ENCODE measurements around the gene BTN3A1.

BTN3A1 gene

DNA sequence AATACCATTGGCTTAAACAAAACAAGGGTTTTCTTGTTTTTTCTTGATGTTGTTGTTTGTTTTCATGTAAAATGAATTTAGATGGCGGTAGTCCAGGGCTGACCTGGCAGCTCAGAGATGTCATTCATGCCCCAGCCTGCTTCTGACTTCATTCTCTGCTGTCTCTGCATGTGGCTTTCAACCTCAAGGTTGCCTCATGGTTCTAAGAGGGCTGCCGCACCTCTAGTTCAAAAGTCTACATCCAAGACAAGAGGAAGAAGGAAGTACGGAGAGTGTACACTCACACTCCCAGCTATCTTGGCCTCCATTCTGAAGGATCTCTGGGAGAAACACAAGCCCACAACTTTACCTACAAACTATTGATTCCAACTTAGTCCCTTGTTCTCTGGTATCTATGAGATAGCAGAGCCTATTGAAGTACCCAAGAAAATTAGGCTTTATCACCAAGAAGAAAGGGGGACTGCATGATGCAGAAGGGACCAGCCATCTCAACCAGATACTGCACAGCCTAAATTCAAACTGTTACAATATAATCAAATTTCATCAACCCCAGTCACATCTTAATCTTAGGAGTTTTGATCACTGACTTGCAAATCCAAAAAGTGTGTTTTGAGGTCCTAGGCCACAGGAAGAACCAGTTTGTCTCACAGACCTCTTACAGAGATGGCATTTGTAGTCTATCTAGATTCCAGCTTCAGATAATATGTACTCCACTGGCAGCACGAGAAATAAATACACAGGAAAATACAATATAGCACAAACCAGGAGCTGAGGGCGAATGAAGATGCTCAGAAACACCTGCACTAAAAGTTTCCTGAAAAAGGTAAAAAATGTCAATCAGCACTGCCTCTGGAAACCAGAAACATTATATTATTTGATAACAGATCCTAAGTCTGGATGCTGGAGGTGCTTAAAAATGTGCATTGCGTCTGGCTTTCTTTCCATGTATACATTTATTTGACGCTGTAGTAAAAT is 37.4 kb downstream of the BTN3A1 start:
- no peaks in the 10 kb centered on the region for H3K9me3 ChIP-seq (ENCODE audit: control insufficient read depth, insufficient read depth, low read depth, low read length)
- ChIA-PET CTCF (no interaction called here), POLR2A (no interaction called here)
- no peak overlapping the region for H3K27ac ChIP-seq (ENCODE audit: extremely low read depth, low read depth, low read length)
- H3K36me3 ChIP-seq (ENCODE audit: control insufficient read depth in 2 of 2, insufficient read depth in 1 of 2, low read length in 2 of 2), result no peaks in the 10 kb centered on the region
- no peaks in the 10 kb centered on the region for H3K4me1 ChIP-seq (ENCODE audit: control insufficient read depth, insufficient read depth, low read length)
- no peak for TF ChIP-seq ZNF426 (tag by site-specific recombination; IDR thresholded peaks at IDR 0.05)
- TF ChIP-seq, protein P1, sequence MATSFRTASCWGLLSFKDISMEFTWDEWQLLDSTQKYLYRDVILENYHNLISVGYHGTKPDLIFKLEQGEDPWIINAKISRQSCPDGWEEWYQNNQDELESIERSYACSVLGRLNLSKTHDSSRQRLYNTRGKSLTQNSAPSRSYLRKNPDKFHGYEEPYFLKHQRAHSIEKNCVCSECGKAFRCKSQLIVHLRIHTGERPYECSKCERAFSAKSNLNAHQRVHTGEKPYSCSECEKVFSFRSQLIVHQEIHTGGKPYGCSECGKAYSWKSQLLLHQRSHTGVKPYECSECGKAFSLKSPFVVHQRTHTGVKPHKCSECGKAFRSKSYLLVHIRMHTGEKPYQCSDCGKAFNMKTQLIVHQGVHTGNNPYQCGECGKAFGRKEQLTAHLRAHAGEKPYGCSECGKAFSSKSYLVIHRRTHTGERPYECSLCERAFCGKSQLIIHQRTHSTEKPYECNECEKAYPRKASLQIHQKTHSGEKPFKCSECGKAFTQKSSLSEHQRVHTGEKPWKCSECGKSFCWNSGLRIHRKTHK (tag by site-specific recombination; IDR thresholded peaks at IDR 0.05), result no peak
- no peak for TF ChIP-seq ZNF791 (tag by site-specific recombination; IDR thresholded peaks at IDR 0.05)
- TF ChIP-seq ZSCAN30 (tag by site-specific recombination; IDR thresholded peaks at IDR 0.05), result no peak
- TF ChIP-seq, protein P2, sequence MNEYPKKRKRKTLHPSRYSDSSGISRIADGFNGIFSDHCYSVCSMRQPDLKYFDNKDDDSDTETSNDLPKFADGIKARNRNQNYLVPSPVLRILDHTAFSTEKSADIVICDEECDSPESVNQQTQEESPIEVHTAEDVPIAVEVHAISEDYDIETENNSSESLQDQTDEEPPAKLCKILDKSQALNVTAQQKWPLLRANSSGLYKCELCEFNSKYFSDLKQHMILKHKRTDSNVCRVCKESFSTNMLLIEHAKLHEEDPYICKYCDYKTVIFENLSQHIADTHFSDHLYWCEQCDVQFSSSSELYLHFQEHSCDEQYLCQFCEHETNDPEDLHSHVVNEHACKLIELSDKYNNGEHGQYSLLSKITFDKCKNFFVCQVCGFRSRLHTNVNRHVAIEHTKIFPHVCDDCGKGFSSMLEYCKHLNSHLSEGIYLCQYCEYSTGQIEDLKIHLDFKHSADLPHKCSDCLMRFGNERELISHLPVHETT (tag by site-specific recombination; IDR thresholded peaks at IDR 0.05), result no peak
- TF ChIP-seq FEZF1 (tag by site-specific recombination; IDR thresholded peaks at IDR 0.05), result no peak
- TF ChIP-seq ZNF138 (tag by site-specific recombination; IDR thresholded peaks at IDR 0.05; ENCODE audit: borderline replicate concordance), result no peak
- TF ChIP-seq HOXC10 (CRISPR knock-in tag; IDR thresholded peaks at IDR 0.05), result no peak
- no peak for TF ChIP-seq ZNF324 (tag by site-specific recombination; IDR thresholded peaks at IDR 0.05)
- no peak for TF ChIP-seq HOXD13 (CRISPR knock-in tag; IDR thresholded peaks at IDR 0.05; ENCODE audit: borderline replicate concordance)
- TF ChIP-seq, protein P3, sequence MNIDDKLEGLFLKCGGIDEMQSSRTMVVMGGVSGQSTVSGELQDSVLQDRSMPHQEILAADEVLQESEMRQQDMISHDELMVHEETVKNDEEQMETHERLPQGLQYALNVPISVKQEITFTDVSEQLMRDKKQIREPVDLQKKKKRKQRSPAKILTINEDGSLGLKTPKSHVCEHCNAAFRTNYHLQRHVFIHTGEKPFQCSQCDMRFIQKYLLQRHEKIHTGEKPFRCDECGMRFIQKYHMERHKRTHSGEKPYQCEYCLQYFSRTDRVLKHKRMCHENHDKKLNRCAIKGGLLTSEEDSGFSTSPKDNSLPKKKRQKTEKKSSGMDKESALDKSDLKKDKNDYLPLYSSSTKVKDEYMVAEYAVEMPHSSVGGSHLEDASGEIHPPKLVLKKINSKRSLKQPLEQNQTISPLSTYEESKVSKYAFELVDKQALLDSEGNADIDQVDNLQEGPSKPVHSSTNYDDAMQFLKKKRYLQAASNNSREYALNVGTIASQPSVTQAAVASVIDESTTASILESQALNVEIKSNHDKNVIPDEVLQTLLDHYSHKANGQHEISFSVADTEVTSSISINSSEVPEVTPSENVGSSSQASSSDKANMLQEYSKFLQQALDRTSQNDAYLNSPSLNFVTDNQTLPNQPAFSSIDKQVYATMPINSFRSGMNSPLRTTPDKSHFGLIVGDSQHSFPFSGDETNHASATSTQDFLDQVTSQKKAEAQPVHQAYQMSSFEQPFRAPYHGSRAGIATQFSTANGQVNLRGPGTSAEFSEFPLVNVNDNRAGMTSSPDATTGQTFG (tag by site-specific recombination; IDR thresholded peaks at IDR 0.05; ENCODE audit: borderline replicate concordance), result no peak
- TF ChIP-seq GLIS2 (tag by site-specific recombination; IDR thresholded peaks at IDR 0.05), result no peak
- TF ChIP-seq MEIS1 (CRISPR knock-in tag; IDR thresholded peaks at IDR 0.05; ENCODE audit: borderline replicate concordance), result no peak
- TF ChIP-seq, protein P4, sequence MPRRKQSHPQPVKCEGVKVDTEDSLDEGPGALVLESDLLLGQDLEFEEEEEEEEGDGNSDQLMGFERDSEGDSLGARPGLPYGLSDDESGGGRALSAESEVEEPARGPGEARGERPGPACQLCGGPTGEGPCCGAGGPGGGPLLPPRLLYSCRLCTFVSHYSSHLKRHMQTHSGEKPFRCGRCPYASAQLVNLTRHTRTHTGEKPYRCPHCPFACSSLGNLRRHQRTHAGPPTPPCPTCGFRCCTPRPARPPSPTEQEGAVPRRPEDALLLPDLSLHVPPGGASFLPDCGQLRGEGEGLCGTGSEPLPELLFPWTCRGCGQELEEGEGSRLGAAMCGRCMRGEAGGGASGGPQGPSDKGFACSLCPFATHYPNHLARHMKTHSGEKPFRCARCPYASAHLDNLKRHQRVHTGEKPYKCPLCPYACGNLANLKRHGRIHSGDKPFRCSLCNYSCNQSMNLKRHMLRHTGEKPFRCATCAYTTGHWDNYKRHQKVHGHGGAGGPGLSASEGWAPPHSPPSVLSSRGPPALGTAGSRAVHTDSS (tag by site-specific recombination; IDR thresholded peaks at IDR 0.05), result no peak
- TF ChIP-seq ZNF677 (tag by site-specific recombination; IDR thresholded peaks at IDR 0.05), result no peak
- no peak for TF ChIP-seq ZNF670 (tag by site-specific recombination; IDR thresholded peaks at IDR 0.05; ENCODE audit: low read depth)
- TF ChIP-seq, protein P5, sequence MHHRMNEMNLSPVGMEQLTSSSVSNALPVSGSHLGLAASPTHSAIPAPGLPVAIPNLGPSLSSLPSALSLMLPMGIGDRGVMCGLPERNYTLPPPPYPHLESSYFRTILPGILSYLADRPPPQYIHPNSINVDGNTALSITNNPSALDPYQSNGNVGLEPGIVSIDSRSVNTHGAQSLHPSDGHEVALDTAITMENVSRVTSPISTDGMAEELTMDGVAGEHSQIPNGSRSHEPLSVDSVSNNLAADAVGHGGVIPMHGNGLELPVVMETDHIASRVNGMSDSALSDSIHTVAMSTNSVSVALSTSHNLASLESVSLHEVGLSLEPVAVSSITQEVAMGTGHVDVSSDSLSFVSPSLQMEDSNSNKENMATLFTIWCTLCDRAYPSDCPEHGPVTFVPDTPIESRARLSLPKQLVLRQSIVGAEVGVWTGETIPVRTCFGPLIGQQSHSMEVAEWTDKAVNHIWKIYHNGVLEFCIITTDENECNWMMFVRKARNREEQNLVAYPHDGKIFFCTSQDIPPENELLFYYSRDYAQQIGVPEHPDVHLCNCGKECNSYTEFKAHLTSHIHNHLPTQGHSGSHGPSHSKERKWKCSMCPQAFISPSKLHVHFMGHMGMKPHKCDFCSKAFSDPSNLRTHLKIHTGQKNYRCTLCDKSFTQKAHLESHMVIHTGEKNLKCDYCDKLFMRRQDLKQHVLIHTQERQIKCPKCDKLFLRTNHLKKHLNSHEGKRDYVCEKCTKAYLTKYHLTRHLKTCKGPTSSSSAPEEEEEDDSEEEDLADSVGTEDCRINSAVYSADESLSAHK (tag by site-specific recombination; IDR thresholded peaks at IDR 0.05), result no peak
- H3K4me3 ChIP-seq (ENCODE audit: low read depth, low read length), result peak overlapping the region; percentile 49
